GM19240 (cell line): Measurements from ENCODE around the gene ISG20.
"Not testable (repeated sequence)": the region's sequence is repeated elsewhere in the genome, so short reads cannot be mapped to it uniquely, and the experiment has no call there.

Source experiments
- DNase-seq: peaks from one replicate; pipeline ENCODE4 v3.0.0; 2011; ENCODE audit warnings: low spot score; ENCODE audit not compliant: insufficient read length

The ISG20 gene

DNA sequence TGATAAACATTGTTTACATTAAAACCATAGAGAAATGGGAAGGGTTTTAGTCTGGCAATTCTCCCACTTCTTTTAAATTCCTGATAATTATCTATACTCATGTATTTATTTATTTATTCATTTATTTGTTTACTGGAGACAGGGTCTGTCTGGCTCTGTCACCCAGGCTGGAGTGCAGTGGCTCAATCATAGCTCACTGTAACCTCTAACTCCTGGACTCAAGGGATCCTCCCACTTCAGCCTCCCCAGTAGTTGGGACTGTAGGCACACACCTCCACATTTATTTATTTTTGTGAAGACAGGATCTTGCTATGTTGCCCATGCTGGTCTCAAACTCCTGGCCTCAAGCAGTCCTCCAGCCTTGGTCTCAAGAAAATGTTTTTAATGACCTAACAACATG, 20.1 kb upstream of the ISG20 start:
- no peak for DNase-seq

- no peak for DNase-seq
Observed at GRCh38 chr15:88619796-88620195, 19.0 kb upstream of the ISG20 start.

- DNase-seq = peak; percentile 91
Observed at GRCh38 chr15:88620995-88621772, 17.6 kb upstream of the ISG20 start, which contains the start of gene AEN. Gene AEN (plus strand): TSS chr15:88621340. CDS start chr15:88626210, 4,870 bp downstream.

DNA sequence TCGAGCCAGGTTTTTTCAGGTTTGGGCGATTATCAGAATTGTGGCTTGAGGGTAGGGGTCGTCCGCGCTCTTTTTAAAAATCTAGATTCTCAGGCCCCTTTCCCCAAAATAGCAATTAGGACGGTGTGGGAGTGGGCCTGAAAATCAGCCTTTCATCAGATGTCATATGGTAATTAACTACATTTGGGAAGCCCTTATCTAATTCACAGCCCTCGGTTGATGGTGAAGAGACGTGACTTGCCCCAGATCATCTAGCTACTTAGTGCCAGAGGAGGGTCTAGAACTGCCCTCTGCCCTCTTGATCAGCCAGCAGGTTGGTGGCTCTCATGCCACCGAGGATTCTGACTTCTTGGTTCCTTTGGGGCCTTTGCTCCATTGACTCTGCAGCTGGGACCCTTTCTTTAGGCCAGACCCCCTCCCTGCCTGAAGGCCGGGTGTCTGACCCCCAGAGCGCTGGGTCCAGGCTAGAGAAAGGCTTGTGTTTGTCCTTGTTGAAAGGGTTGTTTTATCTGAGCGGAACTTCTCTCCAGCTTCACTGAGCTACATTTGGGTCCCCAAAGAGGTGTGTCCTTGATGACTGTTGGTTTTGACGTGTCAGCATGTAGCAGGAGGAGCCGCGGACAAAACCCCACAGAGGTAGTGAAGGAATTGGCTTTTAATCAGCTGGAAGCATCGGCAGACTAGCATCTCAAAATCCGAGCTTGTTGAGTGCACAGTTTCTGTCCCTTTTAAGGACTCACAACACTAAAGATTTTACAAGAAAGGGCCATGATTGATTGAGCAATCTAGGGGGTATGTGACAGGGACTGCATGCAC, 16.8 kb upstream of the ISG20 start:
- no peak for DNase-seq

- DNase-seq = no peak
Observed at GRCh38 chr15:88622605-88622975, 16.2 kb upstream of the ISG20 start.

GRCh38 chr15:88623061-88623460, 15.8 kb upstream of the ISG20 start:
- no peak for DNase-seq

DNA sequence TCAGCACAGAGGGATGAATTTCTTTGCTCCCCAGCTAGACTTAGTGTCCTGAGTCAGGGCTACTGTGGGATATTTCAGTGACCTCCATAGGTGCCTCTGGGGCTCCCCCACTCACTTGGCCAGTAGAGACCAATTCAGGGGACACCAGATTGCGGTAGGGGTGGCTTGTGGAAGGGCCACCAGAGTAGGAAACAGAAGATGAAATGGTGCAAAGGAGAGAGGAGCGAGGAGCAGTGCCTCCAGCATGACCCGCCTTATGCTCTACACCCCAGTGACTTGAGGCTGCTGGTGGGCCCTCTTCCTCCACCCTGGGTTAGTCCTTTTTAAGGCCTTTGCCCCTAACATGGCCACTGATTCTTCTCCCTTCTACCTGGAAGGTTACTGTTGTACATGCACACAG, 15.2 kb upstream of the ISG20 start:
- DNase-seq = no peak

- DNase-seq = no peak
Observed at GRCh38 chr15:88624156-88624970, 14.5 kb upstream of the ISG20 start.

DNA sequence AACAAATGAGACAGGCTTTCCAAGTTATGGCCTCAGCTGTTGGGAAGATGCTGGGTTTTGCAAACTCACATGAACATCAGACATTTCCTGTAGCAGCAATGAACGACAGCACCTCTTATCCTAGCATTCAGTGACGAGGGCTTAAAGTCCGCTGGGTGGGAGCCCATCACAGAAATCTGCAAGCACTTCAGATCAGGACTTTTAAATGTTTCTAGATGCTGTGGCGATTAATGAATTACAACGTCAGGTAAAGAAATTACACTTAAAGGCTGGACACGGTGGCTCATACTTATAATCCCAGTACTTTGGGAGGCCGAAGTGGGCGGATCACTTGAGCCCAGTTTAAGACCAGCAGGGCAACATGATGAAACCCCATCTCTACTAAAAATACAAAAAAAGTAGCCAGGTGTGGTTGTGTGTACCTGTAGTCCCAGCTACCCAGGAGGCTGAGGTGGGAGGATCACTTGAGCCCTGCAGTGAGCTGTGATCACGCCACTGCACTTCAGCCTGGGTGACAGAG, 13.8 kb upstream of the ISG20 start:
- DNase-seq = no peak

- no peak for DNase-seq
Observed at GRCh38 chr15:88625943-88626741, 12.7 kb upstream of the ISG20 start.

DNA sequence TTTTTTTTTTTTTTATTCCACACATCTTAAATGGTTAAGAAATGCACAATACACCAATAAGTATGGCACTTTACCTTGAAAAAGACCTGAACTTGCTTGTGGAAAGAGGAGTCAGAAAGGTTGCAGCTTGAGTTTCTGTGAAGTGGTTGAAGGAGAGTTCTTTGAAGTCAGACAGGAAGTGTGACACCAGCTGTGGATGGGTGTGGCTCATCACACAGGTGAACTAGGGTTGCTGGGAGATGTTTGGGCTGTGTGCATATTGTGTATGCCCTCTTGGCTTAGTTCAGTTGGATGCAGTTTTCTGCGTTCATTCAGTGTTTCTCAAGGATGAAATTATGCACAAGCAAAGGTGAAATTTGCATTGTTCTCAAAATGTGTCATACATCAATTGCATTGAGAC, 11.4 kb upstream of the ISG20 start:
- no peak for DNase-seq

- no peak for DNase-seq
Observed at GRCh38 chr15:88628018-88628654, 10.7 kb upstream of the ISG20 start.

DNA sequence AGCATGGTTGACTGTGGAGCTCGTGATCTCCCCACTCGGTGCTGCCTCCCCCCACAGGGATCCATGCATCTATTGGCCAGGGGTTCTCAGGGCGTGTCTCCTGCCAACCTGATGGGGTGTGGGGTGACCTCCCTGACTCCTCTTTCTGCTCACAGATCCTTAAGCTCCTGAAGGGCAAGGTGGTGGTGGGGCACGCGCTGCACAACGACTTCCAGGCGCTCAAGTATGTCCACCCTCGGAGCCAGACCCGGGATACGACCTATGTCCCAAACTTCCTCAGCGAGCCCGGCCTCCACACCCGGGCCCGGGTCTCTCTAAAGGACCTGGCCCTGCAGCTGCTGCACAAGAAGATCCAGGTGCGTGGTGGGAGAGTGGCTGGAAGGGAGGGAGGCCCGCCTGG, 9.7 kb upstream of the ISG20 start:
- DNase-seq = no peak

- DNase-seq = no peak
Observed at GRCh38 chr15:88630141-88630721, 8.6 kb upstream of the ISG20 start.

- no peak for DNase-seq
Observed at GRCh38 chr15:88630798-88631463, 7.9 kb upstream of the ISG20 start.

DNA sequence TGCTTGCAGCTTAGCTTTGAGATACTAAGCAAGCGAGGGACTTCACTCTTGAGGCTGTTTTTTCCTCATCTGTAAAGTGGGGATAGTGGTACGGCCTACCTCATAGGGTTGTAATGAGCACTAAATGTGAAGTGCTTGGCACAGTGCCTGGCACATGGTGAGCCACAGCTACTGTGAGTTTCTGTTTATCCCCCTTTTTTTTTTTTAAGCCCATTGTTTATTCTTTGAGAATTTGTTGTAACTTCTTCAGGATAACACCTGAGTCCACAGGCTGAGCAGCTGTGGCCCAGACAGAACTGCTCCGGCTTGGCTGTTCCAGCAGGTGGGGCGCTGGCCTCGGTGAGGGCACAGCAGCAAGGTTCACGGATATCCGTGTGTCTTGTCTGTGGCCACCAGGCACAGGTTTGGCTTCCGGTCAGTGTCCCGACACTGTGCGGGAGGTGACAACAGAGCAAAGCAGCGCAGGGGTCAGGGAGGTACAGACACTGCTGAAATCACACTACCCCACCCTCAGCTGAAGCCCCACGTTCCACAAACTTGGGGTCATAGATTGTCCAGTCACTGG, 7.3 kb upstream of the ISG20 start:
- no peak for DNase-seq

DNA sequence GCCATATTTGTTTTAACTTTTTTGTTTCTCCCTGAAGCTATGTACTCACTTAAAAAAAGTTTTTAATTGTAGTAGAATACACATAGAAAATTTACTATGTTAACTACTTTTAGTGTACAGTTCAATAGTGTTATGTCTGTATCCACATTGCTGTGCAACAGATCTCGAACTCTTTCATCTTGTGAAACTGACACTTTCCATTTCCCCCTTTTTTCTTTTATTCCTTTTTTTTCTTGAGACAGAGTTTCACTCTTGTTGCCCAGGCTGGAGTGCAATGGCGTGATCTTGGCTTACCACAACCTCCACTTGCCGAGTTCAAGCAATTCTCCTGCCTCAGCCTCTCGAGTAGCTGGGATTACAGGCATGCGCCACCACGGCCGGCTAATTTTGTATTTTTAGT, 6.0 kb upstream of the ISG20 start:
- not testable (repeated sequence) for DNase-seq

DNA sequence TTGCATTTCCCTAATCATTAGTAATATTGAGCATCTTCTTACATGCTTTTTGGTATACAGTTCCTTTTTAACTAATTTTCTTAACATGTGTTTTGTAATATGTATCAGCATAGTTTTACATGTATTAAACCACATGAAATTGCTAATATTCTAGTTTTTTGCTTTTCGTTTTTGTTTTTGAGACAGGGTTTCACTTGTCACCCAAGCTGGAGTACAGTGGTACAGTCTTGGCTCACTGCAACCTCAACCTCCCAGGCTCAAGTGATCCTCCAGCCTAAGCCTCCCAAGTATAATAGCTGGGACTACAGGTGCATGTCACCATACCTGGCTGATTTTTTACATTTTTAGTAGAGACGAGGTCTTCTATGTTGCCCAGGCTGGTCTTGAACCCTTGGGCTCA, 4.4 kb upstream of the ISG20 start:
- DNase-seq = no peak

DNA sequence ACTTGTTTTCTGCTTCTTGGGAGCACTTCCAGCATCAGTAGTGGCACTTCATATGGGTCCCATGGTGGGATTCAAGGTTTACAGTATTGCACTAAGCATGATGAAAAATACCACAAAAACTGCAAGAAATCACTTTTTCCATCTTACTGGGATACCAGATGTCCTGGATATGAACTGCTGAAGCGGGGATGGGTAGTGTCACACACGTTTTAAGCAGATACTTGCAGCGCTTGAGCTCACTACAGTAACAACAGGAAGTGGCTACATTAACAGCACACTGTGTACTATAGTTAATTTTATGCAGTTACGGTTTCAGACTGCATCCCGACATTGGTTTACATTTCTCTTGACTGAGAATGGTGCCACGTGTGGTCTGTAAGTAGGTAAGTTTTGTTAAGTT, 3.5 kb upstream of the ISG20 start:
- no peak for DNase-seq
